Fibroblast of pulmonary artery (primary cell): ENCODE measurements around the gene C1orf35.
A peak's percentile ranks its signal among the peaks of the same experiment; 100 is the strongest.

Experiments
- DNase-seq: peaks from one replicate; pipeline ENCODE4 v3.0.0-alpha.2; 2010; ENCODE audit warnings: low read depth
- H3K4me3 ChIP-seq: replicated peaks from 2 replicates; pipeline ENCODE4 v1.5.1; 2011; ENCODE audit warnings: low read depth, mild to moderate bottlenecking, control low read depth, low read length, moderate library complexity
- CTCF ChIP-seq: IDR thresholded peaks from 2 replicates; pipeline ENCODE4 v1.5.1; 2011; ENCODE audit warnings: mild to moderate bottlenecking, control low read depth, low read length, inconsistent platforms; ENCODE audit errors: missing control alignments

Gene C1orf35

GRCh38 chr1:228083871-228084278 is 19.2 kb downstream of the C1orf35 start:
- H3K4me3 ChIP-seq: peak overlapping the region; percentile 98
- TF ChIP-seq CTCF: no peak
- peak; percentile 43 for DNase-seq

GRCh38 chr1:228082918-228083870 is 19.9 kb downstream of the C1orf35 start:
- peak overlapping the region; percentile 98 for H3K4me3 ChIP-seq
- no peak for DNase-seq
- no peak for TF ChIP-seq CTCF

GRCh38 chr1:228082214-228082917 is 20.8 kb downstream of the C1orf35 start, which contains the start of gene ARF1:
Gene ARF1 (plus strand): TSS chr1:228082708. CDS start chr1:228097115, 14,407 bp downstream.
- peak within 1 kb of the TSS; percentile 98 for H3K4me3 ChIP-seq
- peak; percentile 95 for DNase-seq
- no peak for TF ChIP-seq CTCF

- DNase-seq: no peak
- peak overlapping the region; percentile 98 for H3K4me3 ChIP-seq
- TF ChIP-seq CTCF: no peak
Observed at GRCh38 chr1:228081578-228082213, 21.4 kb downstream of the C1orf35 start.

- peak overlapping the region; percentile 98 for H3K4me3 ChIP-seq
- DNase-seq: no peak
- TF ChIP-seq CTCF: no peak
Observed at GRCh38 chr1:228081144-228081543, 22.0 kb downstream of the C1orf35 start.

GRCh38 chr1:228079601-228080263 is 23.4 kb downstream of the C1orf35 start:
- H3K4me3 ChIP-seq: no peak overlapping the region
- TF ChIP-seq CTCF: no peak
- DNase-seq: no peak
